Right renal cortex interstitium (tissue), 3 donors: ENCODE measurements around the gene HINT3. TPM values are rescaled to one million over a fixed set of nuclear protein-coding genes. Genes with fewer than 3 reads are reported as not detected.
"Not testable (repeated sequence)": the region's sequence is repeated elsewhere in the genome, so short reads cannot be mapped to it uniquely, and the experiment has no call there.

Experiments
- DNase-seq, 3 donors: peaks; one replicate each; pipeline ENCODE4 v3.0.0-alpha.2; 2013; ENCODE audit warnings: low read depth in 3 of 3, low spot score in 2 of 3
- polyA plus RNA-seq, 3 donors: library from polyadenylated mRNA; unstranded; fragments of 120-200 nt; gene quantifications; one replicate each; pipeline ENCODE4 v1.2.1, GENCODE V29; 2013; ENCODE audit not compliant: insufficient read length in 3 of 3

The HINT3 gene
- polyA plus RNA-seq, 3 donors: 34.7 to 35.8 (median 34.8) TPM

- DNase-seq: peak in 1 of 3 donors; percentile 25
These were observed 1.3 kb downstream of the HINT3 start for GRCh38 chr6:125957845-125958244.

GRCh38 chr6:125959041-125959440 is 2.5 kb downstream of the HINT3 start:
- no peak for DNase-seq

GRCh38 chr6:125961117-125961516 is 4.5 kb downstream of the HINT3 start:
- no peak for DNase-seq

GRCh38 chr6:125962900-125963497 is 6.4 kb downstream of the HINT3 start:
- DNase-seq: no peak

- DNase-seq: no peak
These were observed 7.2 kb downstream of the HINT3 start for GRCh38 chr6:125963817-125964216.

DNA sequence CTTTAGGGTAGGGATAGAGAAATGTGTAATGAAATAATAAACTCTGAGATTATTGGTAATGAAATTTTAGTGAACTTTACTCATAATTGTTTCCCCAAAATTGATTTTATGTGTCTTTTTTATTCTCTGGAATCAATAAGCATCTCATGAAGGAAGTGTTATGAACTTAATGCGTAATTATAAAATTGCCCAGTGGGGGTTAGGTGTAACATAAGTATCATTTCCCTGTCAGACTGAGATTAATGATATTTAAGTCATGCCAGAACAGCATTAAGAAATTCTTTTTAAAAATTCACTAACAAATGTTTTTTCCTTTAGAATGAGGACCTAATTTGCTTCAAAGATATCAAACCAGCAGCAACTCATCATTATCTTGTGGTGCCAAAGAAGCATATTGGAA is 10.0 kb downstream of the HINT3 start:
- no peak for DNase-seq

- DNase-seq: no peak
These were observed 11.9 kb downstream of the HINT3 start for GRCh38 chr6:125968493-125968892.

GRCh38 chr6:125970760-125971159 is 14.2 kb downstream of the HINT3 start:
- no peak for DNase-seq

DNA sequence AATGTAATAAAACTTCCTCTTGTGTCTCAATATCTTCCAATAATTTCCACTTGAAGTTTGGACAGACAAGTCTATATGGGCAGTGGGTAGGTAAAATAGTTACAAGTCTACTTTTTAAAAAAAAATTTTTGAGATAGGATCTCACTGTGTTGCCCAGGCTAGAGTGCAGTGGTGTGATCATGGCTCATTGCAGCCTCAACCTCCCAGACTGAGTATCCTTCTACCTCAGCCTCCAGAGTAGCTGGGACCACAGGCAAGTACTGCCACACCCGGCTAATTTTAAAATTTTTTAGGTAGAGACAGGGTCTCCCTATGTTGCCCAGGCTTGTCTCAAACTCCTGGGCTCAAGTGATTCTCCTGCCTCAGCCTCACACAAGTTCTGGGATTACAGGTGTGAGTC is 15.9 kb downstream of the HINT3 start:
- DNase-seq: not testable (repeated sequence)

DNA sequence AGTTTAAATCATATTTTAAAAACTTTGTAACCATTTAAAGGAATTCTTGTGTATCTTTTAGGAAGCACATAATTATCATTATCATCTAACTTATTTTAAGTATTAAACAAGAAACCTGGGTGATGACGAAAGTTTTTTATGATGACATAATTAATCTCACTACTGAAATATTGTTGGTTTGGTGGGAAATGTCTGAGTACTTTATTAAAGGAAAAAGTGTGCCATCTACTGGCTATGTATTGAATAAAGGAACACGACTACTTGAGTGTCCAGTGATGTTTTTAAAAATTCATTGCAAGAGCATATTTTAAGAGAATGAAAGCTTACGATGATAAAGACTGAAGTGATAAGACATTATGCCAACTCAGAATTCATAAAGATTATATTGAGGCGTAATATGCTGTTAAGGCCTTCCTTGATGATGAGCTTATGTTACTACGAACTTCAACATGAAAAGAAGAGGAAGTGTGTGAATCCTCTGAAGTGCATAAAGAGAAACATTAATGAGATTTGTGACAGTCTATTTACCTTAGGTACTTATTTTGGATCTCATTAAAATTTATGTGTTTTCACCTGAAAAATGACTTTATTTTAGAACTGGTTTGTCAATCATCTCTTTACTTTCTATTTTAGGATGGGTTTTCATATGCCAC is 17.8 kb downstream of the HINT3 start:
- DNase-seq: peak in 1 of 3 donors; percentile 41

DNA sequence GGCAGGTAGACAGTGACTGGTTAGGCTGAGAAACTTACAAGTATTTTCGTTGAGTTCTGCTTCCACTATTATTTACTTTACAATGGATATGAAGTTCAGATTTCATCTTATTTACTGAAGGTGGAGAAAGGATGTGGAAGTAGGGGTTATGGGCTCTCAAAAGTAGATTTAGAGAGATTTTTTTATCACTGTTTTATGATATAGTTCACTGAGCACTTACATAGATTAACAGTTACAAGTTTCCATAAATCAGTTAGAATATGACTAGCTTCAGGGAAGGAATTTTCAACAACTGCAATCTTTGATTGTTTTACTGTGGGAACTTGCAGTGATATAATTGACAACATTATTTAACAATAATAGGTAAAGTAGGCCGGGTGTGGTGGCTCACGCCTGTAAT is 22.5 kb downstream of the HINT3 start:
- DNase-seq: no peak

GRCh38 chr6:125981571-125982185 is 25.1 kb downstream of the HINT3 start:
- DNase-seq: no peak

GRCh38 chr6:125983246-125983945 is 26.8 kb downstream of the HINT3 start:
- no peak for DNase-seq

DNA sequence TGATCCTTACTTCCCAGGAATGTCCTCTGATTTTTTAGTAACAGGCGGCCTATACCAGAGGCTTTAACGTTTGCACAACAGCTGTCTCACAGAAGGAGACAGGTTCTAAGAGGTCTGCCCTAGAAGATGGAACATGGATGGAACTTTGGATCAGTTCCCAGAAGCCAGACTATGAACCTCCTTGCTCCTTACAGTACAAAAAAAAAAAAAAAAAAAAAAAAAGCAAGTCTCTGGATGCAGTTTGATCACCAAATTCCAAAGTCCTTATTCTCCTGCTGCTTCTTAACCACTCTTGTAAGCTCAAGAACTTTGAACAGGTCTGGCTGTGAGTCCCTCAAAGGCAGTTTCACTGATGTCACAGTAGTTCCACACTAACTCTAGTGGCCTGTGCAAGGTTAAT is 27.7 kb downstream of the HINT3 start:
- DNase-seq: no peak

GRCh38 chr6:125985522-125985921 is 29.0 kb downstream of the HINT3 start:
- no peak for DNase-seq

DNA sequence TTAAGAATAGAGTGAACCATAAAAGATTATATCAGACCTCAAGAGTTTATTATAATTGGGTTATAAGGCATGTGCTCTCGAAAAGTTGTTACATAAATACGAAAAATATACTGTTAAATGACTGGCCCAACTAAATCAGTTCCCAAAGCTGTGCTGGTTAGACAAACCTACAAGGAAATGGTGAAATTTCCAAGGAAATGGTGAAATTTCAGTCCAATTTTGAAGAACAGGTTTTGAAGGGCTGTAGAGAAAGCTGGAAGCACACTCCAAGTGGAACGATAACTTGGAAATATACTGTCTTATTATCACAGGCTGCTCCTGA is 29.4 kb downstream of the HINT3 start:
- DNase-seq: peak in 1 of 3 donors; percentile 3

DNA sequence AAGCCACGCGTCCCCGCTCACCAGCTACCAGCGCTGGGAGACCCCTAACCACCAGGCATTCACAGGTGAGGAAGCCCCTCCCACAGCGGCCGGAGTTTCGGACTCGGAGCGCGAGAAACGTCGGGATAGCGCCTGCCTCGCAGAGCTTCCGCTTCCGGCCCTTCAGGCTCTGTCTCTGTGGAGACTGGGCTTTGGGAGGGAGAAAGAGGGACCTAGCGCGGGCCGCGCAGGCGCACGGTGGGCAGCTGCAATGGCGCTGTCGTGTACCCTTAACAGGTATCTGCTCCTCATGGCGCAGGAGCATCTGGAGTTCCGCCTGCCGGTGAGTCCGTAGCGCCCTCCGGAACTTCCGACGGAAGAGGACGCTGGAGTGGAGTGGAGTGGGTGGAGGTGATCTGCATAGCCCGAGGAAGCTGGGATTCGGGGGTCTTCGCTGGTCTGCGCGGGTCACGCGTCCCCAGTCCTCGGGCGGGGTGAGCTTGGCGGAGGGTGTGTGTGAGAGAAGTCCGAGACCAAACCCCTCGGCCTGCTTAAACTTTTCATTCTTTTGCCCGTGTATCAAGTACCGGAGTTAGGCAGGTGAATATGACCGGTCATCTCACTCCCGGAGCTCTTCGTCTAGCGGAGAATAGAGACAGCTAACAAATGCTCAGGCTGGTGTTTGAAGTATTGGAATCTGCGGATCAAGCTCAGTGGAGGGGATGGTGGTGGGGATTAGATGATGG is 29.9 kb downstream of the HINT3 start, which contains the start of gene TRMT11:
Gene TRMT11 (plus strand): TSS at position 240 of the 725 bp plus-strand sequence. CDS start 11 bp downstream, at position 251.
- DNase-seq: peak; percentile 81 to 82 (median 82)

GRCh38 chr6:125987026-125987617 is 30.6 kb downstream of the HINT3 start:
- peak in 1 of 3 donors; percentile 10 for DNase-seq

DNA sequence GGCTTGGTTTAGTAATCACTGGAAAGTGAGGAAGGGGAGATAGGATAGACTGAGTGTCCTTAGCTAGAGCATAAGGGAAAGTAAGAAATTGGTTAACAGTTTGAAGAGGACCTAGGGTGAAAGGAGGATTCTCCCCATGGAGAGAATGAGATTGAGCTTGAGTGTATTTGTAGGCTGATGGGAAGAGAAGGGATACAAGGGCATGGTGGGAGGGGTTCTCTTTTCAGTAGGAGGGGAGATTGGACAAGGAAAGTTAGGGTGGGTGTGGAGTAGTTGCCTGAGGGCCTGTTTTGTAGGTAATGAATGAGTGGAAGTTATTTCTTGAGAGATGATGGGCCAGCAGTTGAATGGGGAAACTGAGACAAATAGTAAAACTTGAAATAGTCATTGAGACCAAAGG is 31.7 kb downstream of the HINT3 start:
- DNase-seq: no peak

GRCh38 chr6:125989631-125990030 is 33.1 kb downstream of the HINT3 start:
- DNase-seq: no peak
